Endodermal cell (in vitro differentiated cells): ENCODE measurements around the gene RAB44. TPM values are rescaled to one million over a fixed set of nuclear protein-coding genes. Genes with fewer than 3 reads are reported as not detected.

Experiments
- DNase-seq: peaks from one replicate; pipeline ENCODE4 v3.0.0-alpha.2; 2017
- H3K27ac ChIP-seq: 2 replicates; pipeline ENCODE4 v1.5.1; 2013; ENCODE audit warnings: mild to moderate bottlenecking, low read depth, low read length, moderate library complexity
- H3K27me3 ChIP-seq: 2 replicates; pipeline ENCODE4 v1.6.1; 2013; ENCODE audit warnings: mild to moderate bottlenecking, low read length, moderate library complexity; ENCODE audit not compliant: insufficient read depth, control insufficient read depth, poor library complexity, severe bottlenecking
- H3K36me3 ChIP-seq: 2 replicates; pipeline ENCODE4 v1.7.0; 2013; ENCODE audit warnings: mild to moderate bottlenecking, low read length, moderate library complexity; ENCODE audit not compliant: control insufficient read depth, insufficient read depth
- H3K4me1 ChIP-seq: one replicate; pipeline ENCODE4 v1.7.0; 2013; ENCODE audit warnings: low read length; ENCODE audit not compliant: control insufficient read depth, insufficient read depth
- H3K4me3 ChIP-seq: 2 replicates; pipeline ENCODE4 v1.5.1; 2013; ENCODE audit warnings: mild to moderate bottlenecking, low read length, moderate library complexity
- H3K9ac ChIP-seq: 2 replicates; pipeline ENCODE4 v1.6.1; 2013; ENCODE audit warnings: mild to moderate bottlenecking, low read length, moderate library complexity; ENCODE audit not compliant: poor library complexity, severe bottlenecking; ENCODE audit errors: extremely low read depth
- H3K9me3 ChIP-seq: 2 replicates; pipeline ENCODE4 v1.6.1; 2013; ENCODE audit warnings: mild to moderate bottlenecking, low read length, moderate library complexity; ENCODE audit not compliant: control insufficient read depth
- H3K27ac Mint-ChIP-seq: 2 replicates; pipeline ENCODE4 v1.8.0; 2020; ENCODE audit warnings: mixed read lengths
- H3K27me3 Mint-ChIP-seq: 2 replicates; pipeline ENCODE4 v1.8.0; 2021; ENCODE audit warnings: mild to moderate bottlenecking, mixed read lengths; ENCODE audit not compliant: insufficient read depth
- H3K36me3 Mint-ChIP-seq: 2 replicates; pipeline ENCODE4 v1.8.0; 2020; ENCODE audit warnings: low read depth, mixed read lengths
- H3K4me1 Mint-ChIP-seq: 2 replicates; pipeline ENCODE4 v1.8.0; 2020; ENCODE audit warnings: mixed read lengths
- H3K4me3 Mint-ChIP-seq: 2 replicates; pipeline ENCODE4 v1.8.0; 2020; ENCODE audit warnings: mild to moderate bottlenecking, moderate library complexity, mixed read lengths
- H3K9me3 Mint-ChIP-seq: 2 replicates; pipeline ENCODE4 v1.8.0; 2020; ENCODE audit warnings: mild to moderate bottlenecking, mixed read lengths
- WGBS, 2 experiments: methylation state at CpG; one replicate each; pipeline versions ENCODE4 v1.1.5 to v1.1.7; 2013; ENCODE audit warnings: missing lambda C conversion rate in 2 of 2, mixed read lengths in 1 of 2; ENCODE audit not compliant: insufficient coverage in 1 of 2, insufficient read length in 1 of 2; 5-methylcytosine and 5-hydroxymethylcytosine counted together
- total RNA-seq, 2 donors: library from RNA; stranded (reverse); fragmentation: NEBNext Ultra II Directional in 1 of 2; extraction: Animal tissue kit (Norgen Biotek cat#: 25700) in 1 of 2; gene quantifications; 2 replicates in 1 of 2; 3 replicates in 1 of 2; pipeline ENCODE4 v1.2.1, GENCODE V29; 2021
- TF ChIP-seq, protein P1 (sequence below): fragments of 200-600 bp; sonication (generic); conservative IDR thresholded peaks from 2 replicates; pipeline ENCODE4 v1.5.0; 2021; ENCODE audit warnings: antibody characterized with exemption, mild to moderate bottlenecking

RAB44 gene
- total RNA-seq, 2 donors from 2014 or later = not detected

DNA sequence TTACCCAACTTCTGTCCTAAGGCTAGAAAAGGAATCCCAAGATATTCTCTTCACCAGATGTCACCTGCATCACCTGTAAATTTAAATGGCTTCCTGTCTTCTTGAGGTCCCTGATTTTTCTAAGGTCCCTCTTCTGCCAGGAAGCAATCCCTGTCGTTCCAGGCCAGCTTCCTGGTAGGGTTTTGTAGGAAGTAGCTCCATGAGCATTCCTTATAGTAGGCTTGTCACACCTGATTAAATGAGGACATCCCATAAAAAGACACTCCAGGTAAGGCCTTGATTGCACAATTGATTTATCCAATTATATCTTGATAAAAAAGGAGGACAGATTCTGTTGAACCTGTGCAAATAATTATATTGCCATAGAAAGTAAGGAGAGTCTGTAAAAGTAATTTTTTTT, 8.7 kb downstream of the RAB44 start:
- TF ChIP-seq, protein P1, sequence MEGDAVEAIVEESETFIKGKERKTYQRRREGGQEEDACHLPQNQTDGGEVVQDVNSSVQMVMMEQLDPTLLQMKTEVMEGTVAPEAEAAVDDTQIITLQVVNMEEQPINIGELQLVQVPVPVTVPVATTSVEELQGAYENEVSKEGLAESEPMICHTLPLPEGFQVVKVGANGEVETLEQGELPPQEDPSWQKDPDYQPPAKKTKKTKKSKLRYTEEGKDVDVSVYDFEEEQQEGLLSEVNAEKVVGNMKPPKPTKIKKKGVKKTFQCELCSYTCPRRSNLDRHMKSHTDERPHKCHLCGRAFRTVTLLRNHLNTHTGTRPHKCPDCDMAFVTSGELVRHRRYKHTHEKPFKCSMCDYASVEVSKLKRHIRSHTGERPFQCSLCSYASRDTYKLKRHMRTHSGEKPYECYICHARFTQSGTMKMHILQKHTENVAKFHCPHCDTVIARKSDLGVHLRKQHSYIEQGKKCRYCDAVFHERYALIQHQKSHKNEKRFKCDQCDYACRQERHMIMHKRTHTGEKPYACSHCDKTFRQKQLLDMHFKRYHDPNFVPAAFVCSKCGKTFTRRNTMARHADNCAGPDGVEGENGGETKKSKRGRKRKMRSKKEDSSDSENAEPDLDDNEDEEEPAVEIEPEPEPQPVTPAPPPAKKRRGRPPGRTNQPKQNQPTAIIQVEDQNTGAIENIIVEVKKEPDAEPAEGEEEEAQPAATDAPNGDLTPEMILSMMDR = no peak

DNA sequence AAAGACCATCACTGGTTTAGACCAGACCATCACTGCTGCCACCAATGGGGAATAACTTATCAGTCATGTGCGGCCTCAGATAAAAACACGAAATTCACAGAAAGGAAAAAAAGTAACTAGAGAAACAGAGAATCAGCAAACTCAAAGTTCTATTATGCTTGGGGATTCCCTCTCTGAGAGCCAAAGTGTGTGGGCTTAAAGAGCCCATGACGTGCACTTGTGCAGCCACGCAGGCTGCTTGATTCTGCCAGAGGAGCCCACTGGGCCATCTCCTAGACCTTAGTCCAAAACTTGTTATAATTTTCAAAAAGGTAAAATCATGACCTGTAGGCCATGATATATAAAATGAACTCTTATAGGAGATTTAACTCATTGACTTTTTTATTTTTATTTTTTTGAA, 15.2 kb downstream of the RAB44 start:
- Mint-ChIP-seq H3K27me3 (no peaks in the 10 kb centered on the region), H3K4me1 (no peaks in the 10 kb centered on the region), H3K36me3 (no peaks in the 10 kb centered on the region), H3K9me3 (no peaks in the 10 kb centered on the region), H3K27ac (no peak overlapping the region), H3K4me3 (no peak overlapping the region)
- peak; percentile 22 for DNase-seq
- Histone ChIP-seq H3K9me3 (no peaks in the 10 kb centered on the region), H3K27ac (no peak overlapping the region), H3K4me1 (no peaks in the 10 kb centered on the region), H3K4me3 (no peak overlapping the region), H3K36me3 (no peaks in the 10 kb centered on the region), H3K9ac (no peak overlapping the region), H3K27me3 (no peaks in the 10 kb centered on the region)
- 92 to 93% methylated on average over 3 to 4 of the region's 4 CpGs for WGBS, 2 experiments
- TF ChIP-seq, protein P1 = no peak

More for the DNA sequence above, 8.7 kb downstream of the RAB44 start:
- Histone ChIP-seq H3K9me3 (no peaks in the 10 kb centered on the region), H3K4me1 (peaks cover 6% of the 10 kb centered on the region), H3K36me3 (no peaks in the 10 kb centered on the region), H3K4me3 (no peak overlapping the region), H3K27ac (no peak overlapping the region), H3K9ac (no peak overlapping the region), H3K27me3 (no peaks in the 10 kb centered on the region)
- H3K4me3 Mint-ChIP-seq = no peak overlapping the region
- no peak for DNase-seq
- WGBS, 2 experiments = 83 to 96% methylated on average over 1 of the region's 1 CpG
- H3K27ac Mint-ChIP-seq = no peak overlapping the region
- H3K9me3 Mint-ChIP-seq = no peaks in the 10 kb centered on the region
- H3K27me3 Mint-ChIP-seq = peaks cover 4% of the 10 kb centered on the region
- H3K36me3 Mint-ChIP-seq = no peaks in the 10 kb centered on the region
- H3K4me1 Mint-ChIP-seq = peaks cover 5% of the 10 kb centered on the region

DNA sequence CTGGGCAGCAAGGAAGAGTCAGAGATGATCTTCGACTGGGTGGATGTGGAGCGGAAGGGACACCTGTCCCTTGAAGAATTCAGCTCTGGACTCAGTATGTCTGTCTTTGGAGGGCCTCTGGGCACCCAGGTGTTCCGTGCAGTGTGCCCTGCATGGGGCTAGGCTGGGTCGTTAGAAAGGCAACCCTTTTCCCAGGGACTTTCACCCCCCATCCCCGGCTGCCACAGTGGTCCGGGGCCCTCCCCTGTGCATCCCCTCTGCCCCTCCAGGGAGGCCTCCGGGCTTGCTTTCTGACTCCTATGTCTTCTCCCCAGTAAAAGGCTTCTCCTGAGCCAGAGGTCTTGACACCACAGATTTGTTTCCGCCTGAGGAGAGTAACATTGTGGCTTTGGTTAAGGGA, 16.2 kb downstream of the RAB44 start:
- TF ChIP-seq, protein P1 = no peak
- H3K4me1 Mint-ChIP-seq = no peaks in the 10 kb centered on the region
- no peaks in the 10 kb centered on the region for H3K36me3 Mint-ChIP-seq
- Histone ChIP-seq H3K4me1 (no peaks in the 10 kb centered on the region), H3K9ac (no peak overlapping the region), H3K27ac (no peak overlapping the region), H3K27me3 (no peaks in the 10 kb centered on the region), H3K4me3 (no peak overlapping the region), H3K36me3 (no peaks in the 10 kb centered on the region), H3K9me3 (no peaks in the 10 kb centered on the region)
- H3K27ac Mint-ChIP-seq = no peak overlapping the region
- no peaks in the 10 kb centered on the region for H3K27me3 Mint-ChIP-seq
- no peaks in the 10 kb centered on the region for H3K9me3 Mint-ChIP-seq
- no peak overlapping the region for H3K4me3 Mint-ChIP-seq
- DNase-seq = peak; percentile 41
- 88 to 96% methylated on average over 8 of the region's 8 CpGs for WGBS, 2 experiments
